HepG2 (cell line): ENCODE results near the gene OR2V2. TPM values are rescaled to one million over a fixed set of nuclear protein-coding genes. Genes with fewer than 3 reads are reported as not detected.

ENCODE experiments used
- AGO2 ChIP-seq: fragments of 200-400 bp; formaldehyde crosslinking; optimal IDR thresholded peaks from 2 replicates; pipeline ENCODE3; 2017; ENCODE audit warnings: mild to moderate bottlenecking, low read depth, low read length, moderate library complexity
- ARHGAP35 ChIP-seq: sonication (generic); formaldehyde crosslinking; IDR thresholded peaks from 2 replicates; pipeline ENCODE4 v1.9.0; 2022; ENCODE audit warnings: mild to moderate bottlenecking, inconsistent platforms, moderate library complexity, missing genetic modification reagents, borderline replicate concordance
- CEBPB ChIP-seq: IDR thresholded peaks from 2 replicates; pipeline ENCODE4 v1.6.1; 2011; ENCODE audit warnings: low read depth, low read length, improper control_type of control experiment, borderline replicate concordance
- E2F5 ChIP-seq: sonication (generic); formaldehyde crosslinking; conservative IDR thresholded peaks from 2 replicates; pipeline ENCODE4 v1.4.0; 2020; ENCODE audit warnings: missing genetic modification reagents
- FOXJ3 ChIP-seq: sonication (generic); formaldehyde crosslinking; IDR thresholded peaks from 2 replicates; pipeline ENCODE4 v1.4.0; 2020; ENCODE audit warnings: missing genetic modification reagents, mild to moderate bottlenecking, borderline replicate concordance
- GABPB1 ChIP-seq: IDR thresholded peaks from 2 replicates; pipeline ENCODE4 v1.6.1; 2016; ENCODE audit warnings: mild to moderate bottlenecking, missing genetic modification reagents, moderate library complexity, missing compliant biosample characterization
- GFI1 ChIP-seq: sonication (generic); formaldehyde crosslinking; IDR thresholded peaks from 2 replicates; pipeline ENCODE4 v1.5.0; 2020; ENCODE audit warnings: missing genetic modification reagents, mild to moderate bottlenecking, borderline replicate concordance
- MED8 ChIP-seq: sonication (generic); formaldehyde crosslinking; IDR thresholded peaks from 2 replicates; pipeline ENCODE4 v1.8.1; 2023; ENCODE audit warnings: mild to moderate bottlenecking, missing genetic modification reagents; ENCODE audit not compliant: insufficient replicate concordance
- MIXL1 ChIP-seq: IDR thresholded peaks from 2 replicates; pipeline ENCODE4 v1.6.1; 2016
- NAIF1 ChIP-seq: sonication (generic); formaldehyde crosslinking; IDR thresholded peaks from 2 replicates; pipeline ENCODE4 v1.5.0; 2020; ENCODE audit warnings: mild to moderate bottlenecking, missing genetic modification reagents, borderline replicate concordance
- ZFP36L1 ChIP-seq: sonication (generic); formaldehyde crosslinking; IDR thresholded peaks from 2 replicates; pipeline ENCODE4 v1.8.0; 2022; ENCODE audit warnings: mild to moderate bottlenecking, missing genetic modification reagents, moderate library complexity
- ZMYM2 ChIP-seq: sonication (generic); formaldehyde crosslinking; IDR thresholded peaks from 2 replicates; pipeline ENCODE4 v1.8.0; 2022; ENCODE audit warnings: mild to moderate bottlenecking, missing genetic modification reagents
- ZMYM3 ChIP-seq: sonication (generic); formaldehyde crosslinking; IDR thresholded peaks from 2 replicates; pipeline ENCODE4 v1.5.1; 2020; ENCODE audit warnings: mild to moderate bottlenecking, missing genetic modification reagents
- ZNF292 ChIP-seq: sonication (generic); formaldehyde crosslinking; IDR thresholded peaks from 2 replicates; pipeline ENCODE4 v1.8.1; 2022; ENCODE audit warnings: mild to moderate bottlenecking, low read depth, missing genetic modification reagents, borderline replicate concordance
- ZNF710 ChIP-seq: sonication (generic); formaldehyde crosslinking; IDR thresholded peaks from 2 replicates; pipeline ENCODE4 v1.5.0; 2020; ENCODE audit warnings: mild to moderate bottlenecking, missing genetic modification reagents, borderline replicate concordance
- ZNF773 ChIP-seq: sonication (generic); formaldehyde crosslinking; IDR thresholded peaks from 2 replicates; pipeline ENCODE4 v1.4.0; 2020; ENCODE audit warnings: missing genetic modification reagents, borderline replicate concordance
- ZNF891 ChIP-seq: sonication (generic); formaldehyde crosslinking; IDR thresholded peaks from 2 replicates; pipeline ENCODE4 v1.5.0; 2020; ENCODE audit warnings: mild to moderate bottlenecking, missing genetic modification reagents
- polyA plus RNA-seq, 8 experiments: library from polyadenylated mRNA; depleted of rRNA in 3 of 8; stranded (reverse) in 7 of 8; unstranded in 1 of 8; fragments of >200 nt; fragmentation: Illumina TruSeq in 4 of 8; extraction: Trizol in 4 of 8; gene quantifications; 2 replicates each; pipeline versions ENCODE4 v1.2.1 to v1.2.3, GENCODE V29; 2011 to 2016; ENCODE audit warnings: low read depth in 4 of 8, missing spikeins in 1 of 8, mixed read lengths in 1 of 8; ENCODE audit not compliant: insufficient read depth in 1 of 8
- total RNA-seq, 5 experiments: library from RNA; depleted of rRNA; stranded (reverse); fragments of >200 nt; fragmentation: Illumina TruSeq; extraction: Trizol; gene quantifications; 2 replicates each; pipeline ENCODE4 v1.2.3, GENCODE V29; 2016; ENCODE audit warnings: low read depth in 1 of 5
- TF ChIP-seq, protein P1 (sequence below): sonication (generic); formaldehyde crosslinking; IDR thresholded peaks from 2 replicates; pipeline ENCODE4 v1.4.0; 2020; ENCODE audit warnings: missing genetic modification reagents
- TF ChIP-seq, protein P2 (sequence below): IDR thresholded peaks from 2 replicates; pipeline ENCODE4 v1.6.1; 2018; ENCODE audit warnings: missing genetic modification reagents
- TF ChIP-seq, protein P3 (sequence below): sonication (generic); formaldehyde crosslinking; IDR thresholded peaks from 2 replicates; pipeline ENCODE4 v1.4.0; 2020; ENCODE audit warnings: mild to moderate bottlenecking, missing genetic modification reagents
- TF ChIP-seq, protein P4 (sequence below): sonication (generic); formaldehyde crosslinking; IDR thresholded peaks from 2 replicates; pipeline ENCODE4 v1.8.0; 2022; ENCODE audit warnings: mild to moderate bottlenecking, missing genetic modification reagents

Gene OR2V2
- total and polyA plus RNA-seq, 2 of the 13 experiments (the other 11 are each of a cell fraction or from before 2014, with no cell fraction given): not detected

DNA sequence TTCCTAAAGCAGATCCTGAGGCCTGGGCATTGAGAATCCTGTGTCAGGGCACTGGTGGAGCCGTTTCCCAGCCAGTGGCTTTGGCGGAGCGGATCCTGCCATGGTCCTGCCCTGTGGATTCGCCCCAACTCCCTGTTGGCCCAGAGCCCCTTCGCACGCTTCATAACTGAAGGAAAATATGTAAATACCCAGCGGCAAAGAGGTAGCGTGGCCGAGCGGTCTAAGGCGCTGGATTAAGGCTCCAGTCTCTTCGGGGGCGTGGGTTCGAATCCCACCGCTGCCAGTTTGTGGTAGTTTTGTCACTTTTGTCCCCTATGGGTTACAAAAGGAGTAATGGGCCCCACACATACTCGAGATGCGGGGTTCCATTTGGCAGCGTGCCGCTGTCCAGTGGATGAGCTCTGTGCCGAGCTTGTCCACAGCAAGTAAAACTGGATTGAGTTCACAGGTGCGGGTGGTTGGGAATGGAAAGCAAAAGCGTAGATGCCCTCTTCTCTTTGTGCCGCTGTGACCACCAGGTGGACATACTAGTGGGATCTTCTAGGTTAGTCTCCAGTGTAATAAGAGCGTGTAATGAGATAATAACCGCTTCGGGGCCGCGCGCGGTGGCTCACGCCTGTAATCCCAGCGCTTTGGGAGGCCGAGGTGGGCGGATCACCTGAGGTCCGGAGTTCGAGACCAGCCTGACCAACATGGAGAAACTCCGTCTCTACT lies 40.3 kb downstream of the OR2V2 start (continued):
- TF ChIP-seq ZNF710 (CRISPR knock-in tag) (peak; percentile 58; the same call in 1 of the 2 replicates), FOXJ3 (CRISPR knock-in tag) (peak; percentile 65; the same call in 1 of the 2 replicates), NAIF1 (no peak), ZFP36L1 (CRISPR knock-in tag) (0 out of 2 replicates have a peak, but pooled peaks have one; percentile 67), GABPB1 (peak; percentile 33; the same call in 1 of the 2 replicates), E2F5 (CRISPR knock-in tag) (no peak), ZMYM3 (CRISPR knock-in tag) (peak; percentile 78), AGO2 (no peak), ZNF773 (peak; percentile 86; the same call in 1 of the 2 replicates), GFI1 (no peak), MED8 (CRISPR knock-in tag) (peak; percentile 24), CEBPB (no peak), ARHGAP35 (CRISPR knock-in tag) (peak; percentile 33; the same call in 1 of the 2 replicates), ZMYM2 (CRISPR knock-in tag) (peak; percentile 90), ZNF292 (CRISPR knock-in tag) (no peak; the same call in 1 of the 2 replicates), MIXL1 (CRISPR knock-in tag) (peak; percentile 18; the same call in 1 of the 2 replicates), ZNF891 (CRISPR knock-in tag) (peak; percentile 34; the same call in 1 of the 2 replicates)
- TF ChIP-seq, protein P1, sequence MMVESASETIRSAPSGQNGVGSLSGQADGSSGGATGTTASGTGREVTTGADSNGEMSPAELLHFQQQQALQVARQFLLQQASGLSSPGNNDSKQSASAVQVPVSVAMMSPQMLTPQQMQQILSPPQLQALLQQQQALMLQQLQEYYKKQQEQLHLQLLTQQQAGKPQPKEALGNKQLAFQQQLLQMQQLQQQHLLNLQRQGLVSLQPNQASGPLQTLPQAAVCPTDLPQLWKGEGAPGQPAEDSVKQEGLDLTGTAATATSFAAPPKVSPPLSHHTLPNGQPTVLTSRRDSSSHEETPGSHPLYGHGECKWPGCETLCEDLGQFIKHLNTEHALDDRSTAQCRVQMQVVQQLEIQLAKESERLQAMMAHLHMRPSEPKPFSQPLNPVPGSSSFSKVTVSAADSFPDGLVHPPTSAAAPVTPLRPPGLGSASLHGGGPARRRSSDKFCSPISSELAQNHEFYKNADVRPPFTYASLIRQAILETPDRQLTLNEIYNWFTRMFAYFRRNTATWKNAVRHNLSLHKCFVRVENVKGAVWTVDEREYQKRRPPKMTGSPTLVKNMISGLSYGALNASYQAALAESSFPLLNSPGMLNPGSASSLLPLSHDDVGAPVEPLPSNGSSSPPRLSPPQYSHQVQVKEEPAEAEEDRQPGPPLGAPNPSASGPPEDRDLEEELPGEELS: peak; percentile 62
- TF ChIP-seq, protein P2, sequence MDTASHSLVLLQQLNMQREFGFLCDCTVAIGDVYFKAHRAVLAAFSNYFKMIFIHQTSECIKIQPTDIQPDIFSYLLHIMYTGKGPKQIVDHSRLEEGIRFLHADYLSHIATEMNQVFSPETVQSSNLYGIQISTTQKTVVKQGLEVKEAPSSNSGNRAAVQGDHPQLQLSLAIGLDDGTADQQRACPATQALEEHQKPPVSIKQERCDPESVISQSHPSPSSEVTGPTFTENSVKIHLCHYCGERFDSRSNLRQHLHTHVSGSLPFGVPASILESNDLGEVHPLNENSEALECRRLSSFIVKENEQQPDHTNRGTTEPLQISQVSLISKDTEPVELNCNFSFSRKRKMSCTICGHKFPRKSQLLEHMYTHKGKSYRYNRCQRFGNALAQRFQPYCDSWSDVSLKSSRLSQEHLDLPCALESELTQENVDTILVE (CRISPR knock-in tag): peak; percentile 77
- TF ChIP-seq, protein P3, sequence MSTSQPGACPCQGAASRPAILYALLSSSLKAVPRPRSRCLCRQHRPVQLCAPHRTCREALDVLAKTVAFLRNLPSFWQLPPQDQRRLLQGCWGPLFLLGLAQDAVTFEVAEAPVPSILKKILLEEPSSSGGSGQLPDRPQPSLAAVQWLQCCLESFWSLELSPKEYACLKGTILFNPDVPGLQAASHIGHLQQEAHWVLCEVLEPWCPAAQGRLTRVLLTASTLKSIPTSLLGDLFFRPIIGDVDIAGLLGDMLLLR (CRISPR knock-in tag): no peak
- TF ChIP-seq, protein P4, sequence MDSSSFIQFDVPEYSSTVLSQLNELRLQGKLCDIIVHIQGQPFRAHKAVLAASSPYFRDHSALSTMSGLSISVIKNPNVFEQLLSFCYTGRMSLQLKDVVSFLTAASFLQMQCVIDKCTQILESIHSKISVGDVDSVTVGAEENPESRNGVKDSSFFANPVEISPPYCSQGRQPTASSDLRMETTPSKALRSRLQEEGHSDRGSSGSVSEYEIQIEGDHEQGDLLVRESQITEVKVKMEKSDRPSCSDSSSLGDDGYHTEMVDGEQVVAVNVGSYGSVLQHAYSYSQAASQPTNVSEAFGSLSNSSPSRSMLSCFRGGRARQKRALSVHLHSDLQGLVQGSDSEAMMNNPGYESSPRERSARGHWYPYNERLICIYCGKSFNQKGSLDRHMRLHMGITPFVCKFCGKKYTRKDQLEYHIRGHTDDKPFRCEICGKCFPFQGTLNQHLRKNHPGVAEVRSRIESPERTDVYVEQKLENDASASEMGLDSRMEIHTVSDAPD (CRISPR knock-in tag): peak; percentile 67
